Embryonic facial prominence (tissue), 1 donor: ENCODE results near the gene ANXA3.
"Not testable (repeated sequence)": the region's sequence is repeated elsewhere in the genome, so short reads cannot be mapped to it uniquely, and the experiment has no call there.

Experiments
- DNase-seq: peaks from one replicate; pipeline ENCODE4 v3.0.0-alpha.2; 2016; ENCODE audit errors: extremely low spot score

ANXA3 gene

DNA sequence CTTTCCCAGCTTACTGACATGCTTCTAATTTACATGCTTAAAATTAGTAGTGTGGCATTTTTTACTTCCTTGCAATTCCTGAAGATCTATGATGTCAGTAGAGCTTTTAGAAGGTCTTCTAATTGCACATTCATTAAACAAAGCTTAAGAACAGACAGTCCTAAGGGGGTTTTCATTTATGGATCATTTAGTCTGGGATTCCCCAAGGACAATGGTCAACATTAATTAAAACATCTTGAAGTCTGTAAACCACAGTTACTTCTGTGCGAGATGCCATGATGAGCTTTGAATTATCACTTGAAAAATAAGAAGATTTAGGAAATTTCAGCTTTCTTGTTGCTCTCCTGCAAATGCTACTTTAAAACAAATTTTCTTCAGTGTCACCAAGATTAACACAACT, 20.2 kb downstream of the ANXA3 start:
- DNase-seq: no peak

DNA sequence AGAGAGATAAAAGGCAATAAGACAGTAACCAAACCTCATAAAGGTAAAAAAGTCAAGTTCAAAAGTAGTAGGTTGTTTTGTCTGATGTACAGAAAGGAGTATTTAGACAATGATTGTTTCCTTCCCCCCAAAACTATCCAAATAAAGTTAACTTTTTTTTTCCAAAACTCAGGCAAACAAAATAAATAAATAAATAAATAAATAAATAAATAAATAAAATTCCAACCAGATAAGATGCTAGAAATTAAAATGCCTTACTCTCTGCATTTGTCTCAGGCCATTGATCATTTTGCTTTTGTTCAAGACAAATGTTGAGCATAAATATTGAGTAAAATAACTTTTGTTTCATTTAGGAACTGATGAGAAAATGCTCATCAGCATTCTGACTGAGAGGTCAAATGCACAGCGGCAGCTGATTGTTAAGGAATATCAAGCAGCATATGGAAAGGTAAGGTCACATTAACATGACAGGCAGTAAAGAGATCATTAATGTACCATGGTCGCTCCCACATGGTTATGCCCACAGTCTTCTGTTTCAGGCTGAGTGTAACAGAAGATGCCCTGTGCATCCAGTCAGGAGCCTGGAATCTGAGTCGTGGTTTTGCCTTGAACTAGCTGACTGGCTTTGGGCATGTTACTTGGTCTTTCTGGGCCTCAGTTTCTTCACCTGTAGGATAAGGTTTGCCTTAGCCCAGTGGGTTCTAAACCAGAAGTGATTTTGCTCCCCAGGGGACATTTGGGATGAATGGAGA, 27.3 kb downstream of the ANXA3 start:
- no peak for DNase-seq

DNA sequence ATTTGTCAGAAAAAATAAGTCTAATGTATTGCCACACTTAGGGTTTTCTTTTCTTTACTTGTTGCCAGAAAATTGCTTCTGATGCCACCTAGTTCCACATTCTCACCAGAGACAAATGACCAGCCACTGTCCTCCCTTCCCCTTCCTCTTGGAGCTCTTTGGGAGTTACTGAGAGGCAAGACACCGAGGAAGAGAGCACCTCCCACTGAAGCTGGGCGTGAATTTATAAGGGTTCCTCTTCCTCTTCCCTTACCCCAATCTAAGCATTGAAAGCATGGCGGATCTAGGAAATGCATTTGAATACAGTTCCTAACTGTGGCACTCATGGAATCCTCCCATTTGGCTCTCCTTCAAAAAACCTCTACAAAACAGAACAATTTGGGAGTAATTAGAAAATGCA, 30.0 kb downstream of the ANXA3 start:
- DNase-seq: no peak

DNA sequence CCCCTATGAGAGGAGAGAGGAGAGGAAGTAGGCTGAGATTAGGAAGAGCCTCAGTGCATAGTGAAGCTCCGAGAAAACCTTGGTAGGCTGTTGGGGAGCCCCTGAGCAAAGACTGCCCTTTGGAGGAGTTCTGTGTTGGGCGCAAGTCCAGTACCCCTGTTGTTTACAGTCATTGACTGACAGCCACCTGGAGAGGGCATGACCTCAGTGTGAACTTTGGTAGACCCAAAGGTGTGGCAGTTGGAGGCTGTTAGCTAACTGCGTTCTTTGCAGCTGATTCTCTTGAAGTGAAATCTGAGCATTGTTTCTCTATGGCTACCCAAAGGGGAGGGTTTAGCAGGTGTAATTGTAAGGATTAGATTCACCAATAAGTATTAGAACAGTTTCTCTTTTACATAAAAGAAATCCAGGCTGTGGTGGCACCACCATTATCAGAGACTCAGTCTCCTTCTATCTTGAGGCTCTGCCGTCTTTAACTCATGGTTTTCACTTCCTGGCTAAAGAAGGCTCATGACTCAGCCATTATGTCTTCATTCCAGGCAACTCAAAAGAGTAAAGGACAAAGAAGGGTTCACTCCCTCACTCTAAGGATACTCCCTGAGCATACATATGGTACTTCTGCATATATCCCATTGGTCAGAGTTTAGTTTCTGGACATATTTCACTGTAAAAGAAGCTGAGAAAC, 33.4 kb downstream of the ANXA3 start:
- no peak for DNase-seq

DNA sequence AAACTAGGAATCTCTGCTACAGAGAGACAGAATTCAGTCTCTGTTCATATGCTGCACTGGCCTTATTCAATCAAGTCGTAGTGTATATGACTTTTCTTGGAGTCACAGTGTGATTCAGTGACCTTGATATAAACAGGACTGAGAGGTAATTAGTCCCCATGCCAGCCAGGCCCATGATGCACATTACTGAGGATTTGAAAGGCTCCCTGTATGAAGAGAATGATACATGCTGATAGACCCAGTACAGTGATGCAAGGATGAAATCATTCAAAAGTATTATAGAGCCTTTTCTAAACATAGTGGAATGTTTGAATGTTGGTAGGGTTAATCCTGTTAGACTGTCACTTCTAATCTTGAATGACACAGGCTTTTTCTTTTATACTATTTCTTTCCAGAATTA, 34.1 kb downstream of the ANXA3 start:
- DNase-seq: no peak

DNA sequence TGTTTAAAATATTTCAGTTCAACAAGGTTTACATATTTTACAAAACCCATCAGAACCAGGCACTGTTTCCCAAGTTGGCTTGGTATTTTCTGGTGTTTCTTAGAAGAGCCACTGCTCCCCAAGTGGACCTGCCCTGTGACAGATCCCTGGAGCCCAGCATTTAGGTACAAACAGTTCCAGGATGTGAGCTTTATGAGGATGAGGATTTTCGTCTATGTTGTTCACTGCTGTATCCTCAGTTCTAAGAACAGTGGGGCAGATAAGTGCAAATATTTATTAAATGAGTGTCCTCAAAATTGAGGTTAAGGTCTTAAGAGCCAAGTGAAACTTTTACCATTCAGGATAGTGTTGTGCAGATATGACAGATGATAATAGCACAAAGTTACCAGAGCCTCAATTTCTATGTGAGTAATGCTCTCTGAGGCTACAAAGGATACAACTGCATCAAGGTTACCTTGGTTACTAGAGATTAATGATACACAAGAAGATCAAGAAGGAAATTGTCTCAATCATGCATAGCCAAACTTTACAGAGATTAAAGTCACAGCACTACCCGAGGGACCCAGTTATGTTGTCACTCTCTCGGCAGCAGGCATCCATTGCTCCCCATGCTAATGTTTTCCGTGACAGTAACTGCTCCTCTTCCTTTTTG, 37.5 kb downstream of the ANXA3 start:
- DNase-seq: no peak

DNA sequence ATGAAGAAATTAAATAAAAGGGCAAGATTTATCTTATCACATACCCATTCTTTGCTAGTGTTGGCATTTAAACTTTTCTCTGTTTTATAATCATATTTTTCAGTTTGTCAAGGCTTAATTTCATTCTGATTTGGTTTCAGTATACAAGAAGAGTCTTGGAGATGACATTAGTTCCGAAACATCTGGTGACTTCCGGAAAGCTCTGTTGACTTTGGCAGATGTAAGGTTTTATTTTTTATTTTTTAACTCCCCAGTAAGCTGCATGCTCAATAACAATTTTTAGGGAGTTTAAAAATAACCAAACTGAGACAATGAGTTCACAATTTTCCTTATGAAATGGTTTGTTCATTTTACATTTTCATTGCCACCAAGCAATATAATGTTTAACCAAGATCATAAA, 39.8 kb downstream of the ANXA3 start:
- DNase-seq: no peak

DNA sequence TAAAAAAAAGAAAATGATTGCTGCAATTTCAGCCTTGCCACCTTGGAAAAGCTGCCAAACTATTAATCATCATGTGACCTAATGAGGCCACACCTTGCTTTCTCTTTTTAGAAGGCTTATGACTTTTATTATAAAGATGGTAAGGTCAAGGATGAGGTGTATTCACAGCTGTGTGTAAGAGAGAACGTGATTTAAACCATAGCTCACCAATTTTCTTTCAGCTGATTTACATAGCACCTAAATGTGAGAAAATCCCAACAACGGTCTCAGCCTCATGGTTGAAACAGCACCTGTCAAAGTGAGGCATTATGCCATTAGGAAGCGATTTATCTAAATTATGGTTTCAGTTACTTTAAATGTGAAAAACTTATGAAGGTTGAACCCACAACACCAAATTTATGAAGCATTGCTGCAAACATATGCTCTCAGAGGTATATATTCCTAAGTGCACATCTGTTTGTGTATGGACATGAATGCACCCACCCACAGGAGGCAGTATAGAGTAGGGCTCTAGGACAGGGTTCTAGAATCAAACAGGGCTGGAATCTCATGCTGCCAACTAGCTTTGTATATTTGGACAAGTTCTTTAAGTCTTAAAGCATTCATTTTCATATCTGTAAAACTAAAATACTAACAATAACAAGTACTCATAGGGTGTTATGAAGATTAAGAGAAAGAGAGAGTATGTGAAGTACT, 40.7 kb downstream of the ANXA3 start:
- DNase-seq: no peak

DNA sequence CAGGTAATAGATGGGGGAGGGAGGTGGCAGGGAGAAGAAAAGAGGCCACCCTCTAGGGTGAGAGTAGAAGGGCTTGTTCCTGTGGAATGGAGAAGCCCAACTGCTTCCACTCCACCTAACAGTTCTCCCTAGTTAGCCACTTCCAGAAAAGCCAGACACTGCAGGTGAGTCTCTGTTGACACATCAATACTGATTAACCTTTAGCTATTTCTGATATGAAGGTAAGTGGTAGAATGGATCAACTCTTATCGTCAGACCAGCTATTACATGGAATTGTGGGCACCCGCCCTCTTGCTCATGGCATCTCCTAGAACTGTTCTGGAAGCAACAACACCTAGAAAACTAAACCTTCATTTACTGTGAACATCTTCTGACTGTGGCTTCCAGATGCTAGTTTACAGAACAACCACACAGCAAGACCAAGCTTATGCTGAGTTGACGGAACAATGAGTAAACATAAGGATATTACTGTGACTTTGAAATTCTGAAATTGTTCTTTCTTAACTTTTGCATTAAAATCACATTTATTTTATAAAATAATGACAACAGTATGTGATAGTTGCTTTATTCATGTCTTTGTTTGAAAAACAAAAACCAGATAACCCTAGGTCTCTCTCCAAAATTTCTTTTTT, 44.7 kb downstream of the ANXA3 start:
- DNase-seq: no peak

DNA sequence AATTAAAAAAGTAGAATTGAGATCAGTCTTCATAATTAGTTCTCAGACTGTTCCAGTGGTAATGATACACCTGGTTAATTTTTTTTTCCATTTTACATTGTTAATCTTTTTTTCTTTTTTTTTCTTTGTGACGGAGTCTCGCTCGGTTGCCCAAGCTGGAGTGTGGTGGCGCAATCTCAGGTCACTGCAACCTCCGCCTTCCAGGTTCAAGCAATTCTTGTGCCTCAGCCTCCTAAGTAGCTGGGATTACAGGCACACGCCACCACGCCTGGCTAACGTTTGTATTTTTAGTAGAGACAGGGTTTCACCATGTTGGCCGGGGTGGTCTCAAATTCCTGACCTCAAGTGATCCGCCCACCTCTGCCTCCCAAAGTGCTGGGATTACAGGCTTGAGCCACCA, 46.9 kb downstream of the ANXA3 start:
- DNase-seq: not testable (repeated sequence)

DNA sequence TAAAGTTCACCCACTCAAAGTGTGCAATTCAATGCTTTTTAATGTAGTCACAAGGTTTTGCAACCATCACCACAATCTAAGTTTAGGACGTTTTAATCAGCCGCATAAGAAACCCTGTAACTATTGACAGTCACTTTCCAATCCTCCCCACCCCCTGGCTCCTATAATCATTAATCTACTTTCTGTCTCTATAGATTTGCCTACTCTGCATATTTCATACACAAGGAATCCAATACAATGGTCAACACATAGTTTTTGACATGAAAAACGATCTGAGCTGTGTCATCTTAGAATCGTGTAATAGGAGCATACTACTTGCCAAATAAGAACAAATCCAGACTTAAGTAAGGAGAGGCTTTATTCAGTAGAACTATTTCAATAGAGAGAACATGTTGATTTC, 47.6 kb downstream of the ANXA3 start:
- no peak for DNase-seq

DNA sequence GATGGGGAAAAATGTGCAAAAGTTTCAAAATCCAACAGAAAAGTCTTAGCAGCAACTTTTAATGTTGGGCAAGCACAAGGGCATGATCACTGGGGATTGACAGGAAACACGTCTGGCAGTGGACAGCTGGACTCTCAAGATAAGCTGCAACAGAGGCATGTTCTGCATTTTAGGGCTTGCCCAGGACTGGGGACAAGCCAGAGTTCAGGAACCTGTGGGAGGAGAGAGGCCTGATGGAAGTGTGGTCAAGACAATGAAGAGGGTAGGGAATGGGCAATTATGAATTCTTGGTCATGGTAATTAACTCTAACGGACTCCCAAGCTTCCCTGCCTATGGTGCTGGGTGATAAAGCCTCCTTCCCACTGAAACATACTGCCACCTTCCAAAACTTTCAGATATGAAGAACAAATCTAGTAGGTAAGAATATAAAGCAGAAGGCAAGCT, 48.4 kb downstream of the ANXA3 start:
- no peak for DNase-seq

DNA sequence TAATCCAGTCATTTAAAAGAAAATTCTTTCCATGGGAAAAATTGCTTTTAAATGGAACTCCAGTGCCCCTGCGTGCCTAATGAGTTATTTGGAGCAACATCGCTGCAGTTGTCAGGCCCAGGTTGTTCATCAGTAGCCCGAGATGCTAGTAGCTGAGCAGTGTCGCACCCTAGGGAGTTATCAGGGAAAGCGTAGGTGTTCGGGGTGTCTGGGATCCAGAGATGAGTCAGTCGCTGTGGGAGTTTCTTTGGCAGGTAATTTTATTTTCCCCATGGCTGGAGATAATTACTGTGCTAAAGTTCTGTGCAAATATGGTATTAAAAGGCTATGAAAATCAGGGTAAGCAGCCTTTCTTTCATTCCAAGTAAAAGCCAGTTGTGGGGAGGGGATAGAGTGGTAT, 49.4 kb downstream of the ANXA3 start:
- no peak for DNase-seq

DNA sequence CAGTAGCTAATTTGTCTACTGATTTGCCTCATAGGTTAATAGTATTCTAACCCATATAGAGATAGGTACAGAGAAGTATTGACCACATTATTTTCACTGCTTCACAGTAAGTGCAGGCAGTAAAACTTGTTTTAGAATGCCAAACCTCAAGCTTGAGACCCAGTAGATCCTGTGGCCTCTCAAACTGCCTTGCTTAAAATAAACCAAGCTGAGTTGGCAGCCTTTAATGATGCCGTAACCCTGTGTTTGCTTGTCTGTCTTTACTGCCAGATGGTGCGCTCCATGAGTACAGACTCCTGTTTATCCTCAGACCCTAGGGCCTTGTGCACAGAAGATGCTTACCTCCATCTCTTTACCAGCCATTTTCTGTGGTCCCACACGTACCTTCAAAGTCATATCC, 50.8 kb downstream of the ANXA3 start:
- DNase-seq: no peak

DNA sequence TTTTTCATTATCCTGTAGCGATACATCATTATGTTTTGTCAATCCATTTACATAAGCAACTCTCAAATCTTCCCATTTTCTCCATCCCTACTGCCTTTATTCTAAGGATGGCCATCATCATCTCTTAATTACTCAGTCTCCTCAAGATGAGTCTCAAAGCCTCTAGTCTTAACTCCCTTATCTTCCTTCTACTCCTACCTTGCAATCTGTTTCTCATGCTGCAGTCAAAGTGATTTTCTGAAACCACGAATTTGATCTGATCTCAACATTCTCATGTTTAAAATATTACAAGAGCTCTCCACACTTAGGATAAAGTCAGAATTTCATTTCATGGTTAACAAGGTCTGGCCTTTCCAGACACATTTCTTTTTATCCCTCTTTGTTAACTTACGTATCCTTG, 51.8 kb downstream of the ANXA3 start:
- no peak for DNase-seq

DNA sequence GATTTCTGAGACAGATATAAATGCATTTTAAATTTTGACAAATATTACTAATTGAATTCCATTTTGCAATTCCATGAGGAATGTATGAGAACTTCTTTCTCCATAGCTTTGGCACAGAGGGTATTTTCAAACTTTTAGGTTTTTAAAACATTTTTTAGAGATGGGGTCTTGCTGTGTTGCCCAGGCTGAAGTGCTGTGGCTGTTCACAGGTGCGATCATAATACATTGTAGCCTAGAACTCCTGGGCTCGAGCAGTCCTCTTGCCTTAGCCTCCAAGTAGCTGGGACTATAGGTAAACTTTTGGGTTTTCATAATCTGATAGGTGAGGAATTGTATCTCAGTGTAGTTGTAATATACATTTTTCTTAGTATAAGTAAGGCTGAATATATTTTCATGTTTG, 53.4 kb downstream of the ANXA3 start:
- DNase-seq: no peak

DNA sequence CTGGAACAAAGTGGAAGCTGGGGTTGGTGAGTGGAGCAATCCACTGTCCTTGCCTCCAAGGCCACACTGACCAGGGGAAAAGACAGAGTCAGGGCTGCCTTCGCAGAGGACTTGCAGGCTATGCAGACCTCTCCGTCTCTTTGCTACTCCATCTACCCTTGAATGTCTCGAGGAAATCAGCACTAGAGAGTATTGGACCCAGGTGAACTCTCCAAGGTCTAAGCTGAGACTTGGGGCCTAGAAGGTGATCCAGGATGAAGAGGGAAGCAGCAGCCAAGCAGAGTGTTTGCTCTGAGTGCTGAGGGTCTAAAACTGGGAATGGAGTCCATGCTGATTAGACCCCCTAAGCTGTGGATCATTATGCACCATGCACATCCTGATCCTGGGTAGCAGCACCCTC, 54.5 kb downstream of the ANXA3 start:
- DNase-seq: no peak

DNA sequence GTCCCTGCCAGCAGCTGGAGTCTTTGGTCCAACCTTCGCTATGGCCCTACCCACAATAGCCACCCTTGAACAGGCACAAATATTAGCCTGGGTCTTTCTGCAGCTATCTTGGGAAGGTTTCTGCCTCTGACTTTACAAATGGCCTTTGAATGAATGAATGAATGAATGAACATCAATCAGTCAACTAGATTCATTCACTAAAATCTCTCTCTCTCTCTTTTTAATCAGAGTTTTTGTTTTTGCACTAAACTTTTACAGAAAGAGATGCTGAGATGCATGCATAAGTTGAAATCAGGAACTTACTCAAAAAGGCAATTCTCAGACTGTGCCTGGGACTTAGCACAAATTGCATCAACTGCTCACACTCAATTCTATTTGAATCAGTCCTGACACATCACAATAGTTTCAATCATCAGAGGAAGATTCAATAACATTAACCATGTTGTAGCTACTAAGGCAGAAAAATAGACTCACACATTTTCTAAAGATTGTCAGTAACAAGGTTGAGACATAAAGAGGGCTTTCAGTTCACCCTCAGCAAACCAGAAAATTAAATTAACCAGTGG, 55.0 kb downstream of the ANXA3 start:
- no peak for DNase-seq

DNA sequence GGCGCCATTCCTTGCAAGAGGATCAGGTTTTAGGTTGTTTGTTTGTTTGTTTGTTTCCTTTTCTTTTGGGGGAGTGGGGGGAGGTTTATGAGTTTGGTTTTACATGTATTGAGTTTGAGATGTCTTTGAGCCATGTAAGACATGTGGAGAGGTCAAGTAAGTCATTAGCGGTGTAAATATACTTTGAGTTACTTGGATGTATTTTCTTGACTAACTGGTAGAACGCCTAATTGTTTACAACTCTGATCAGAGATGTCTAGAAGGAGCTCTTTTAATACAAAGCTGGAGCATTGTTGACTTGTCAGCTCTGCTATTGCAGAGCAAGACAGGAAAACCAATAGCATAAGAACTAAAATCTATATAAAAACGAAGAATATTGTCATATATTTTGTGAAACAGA, 57.1 kb downstream of the ANXA3 start:
- DNase-seq: no peak

DNA sequence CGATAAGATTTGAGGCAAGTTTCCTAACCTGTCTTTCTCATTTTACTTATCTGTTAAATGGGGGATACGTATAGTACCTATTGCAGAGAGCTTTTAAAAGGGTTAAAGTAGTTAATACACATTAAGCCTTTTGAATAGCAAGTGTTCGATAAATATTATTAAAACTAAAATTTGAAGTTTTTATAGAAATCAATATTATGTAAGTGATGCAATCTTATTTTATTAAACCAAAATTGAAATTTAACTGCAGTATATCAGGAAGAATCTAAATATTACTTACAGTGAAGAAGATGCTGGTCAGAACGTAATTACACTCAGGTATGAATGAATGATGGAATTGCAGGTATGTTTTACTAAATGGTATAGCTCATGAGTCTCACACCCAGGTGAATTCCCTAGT, 58.0 kb downstream of the ANXA3 start:
- DNase-seq: no peak

DNA sequence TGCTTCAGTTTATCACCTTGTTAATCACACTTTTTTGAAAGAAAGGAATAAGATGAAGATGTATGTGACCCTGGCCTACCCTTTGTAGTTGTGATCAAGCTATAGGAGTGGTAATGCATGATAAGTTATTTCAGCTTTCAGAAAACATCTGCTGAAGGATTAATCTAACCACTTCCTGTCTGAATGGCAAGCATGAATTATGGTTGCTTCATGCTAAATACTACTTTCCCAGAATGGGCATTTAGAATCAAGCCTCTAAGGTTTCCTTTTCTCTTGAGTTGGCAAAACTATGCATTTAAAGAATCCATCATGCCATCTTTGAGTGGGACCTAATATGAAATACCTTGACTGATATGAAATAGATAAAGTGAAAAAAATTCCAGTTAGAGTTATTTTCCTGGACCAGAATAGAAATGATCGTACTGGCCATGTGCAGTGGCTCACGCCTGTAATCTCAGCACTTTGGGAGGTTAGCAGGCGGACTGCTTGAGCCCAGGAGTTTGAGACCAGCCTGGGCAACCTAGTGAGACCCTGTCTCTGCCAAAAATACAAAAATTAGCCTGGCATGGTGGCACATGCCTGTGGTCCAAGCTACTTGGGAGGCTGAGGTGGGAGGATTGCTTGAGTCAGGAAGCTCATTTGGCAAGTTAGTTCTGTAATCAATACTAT, 59.1 kb downstream of the ANXA3 start:
- no peak for DNase-seq
